ENCODE data around the gene CENPH. TPM values are rescaled to one million over a fixed set of nuclear protein-coding genes. Genes with fewer than 3 reads are reported as not detected.

The CENPH gene
- total and polyA plus RNA-seq, 2 of the 8 experiments (the other 6 are each of a cell fraction or from before 2014, with no cell fraction given): 69.0 to 82.8 TPM

- H2BK20ac ChIP-seq (ENCODE audit: low read length): no peak overlapping the region
- TF ChIP-seq SUZ12 (IDR thresholded peaks at IDR 0.05; ENCODE audit: low read length) (no peak), ZNF274 (IDR thresholded peaks at IDR 0.05; ENCODE audit: borderline replicate concordance, extremely low read depth, low read length) (no peak), SP4 (IDR thresholded peaks at IDR 0.05; ENCODE audit: low read length) (no peak), JUN (IDR thresholded peaks at IDR 0.05; ENCODE audit: low read depth, low read length) (no peak), EGR1 (IDR thresholded peaks at IDR 0.05; ENCODE audit: borderline replicate concordance, low read depth, low read length) (no peak), TCF12 (IDR thresholded peaks at IDR 0.05; ENCODE audit: low read depth, low read length) (no peak), EP300 (IDR thresholded peaks at IDR 0.05; ENCODE audit: borderline replicate concordance in 1 of 2, low read depth in 2 of 2, low read length in 2 of 2) (no peak), CHD2 (IDR thresholded peaks at IDR 0.05; ENCODE audit: low read length) (no peak), E2F6 (IDR thresholded peaks at IDR 0.05) (no peak), KDM1A (IDR thresholded peaks at IDR 0.05; ENCODE audit: borderline replicate concordance, low read length) (no peak), BCL11A (IDR thresholded peaks at IDR 0.05; ENCODE audit: low read depth in 2 of 2, low read length in 2 of 2) (no peak), SAP30 (IDR thresholded peaks at IDR 0.05; ENCODE audit: insufficient read depth, insufficient replicate concordance, low read length) (no peak), TBP (IDR thresholded peaks at IDR 0.05; ENCODE audit: low read depth, low read length) (no peak), MAFK (IDR thresholded peaks at IDR 0.05; ENCODE audit: low read depth, low read length) (no peak)
Observed at GRCh38 chr5:69211200-69211599, 21.8 kb downstream of the CENPH start.

More at GRCh38 chr5:69211200-69211599, 21.8 kb downstream of the CENPH start:
- no peak overlapping the region for H3K14ac ChIP-seq (ENCODE audit: insufficient read length)
- no peak for FAIRE-seq
- no peak overlapping the region for H3K4me2 ChIP-seq (ENCODE audit: insufficient read depth in 1 of 2, low read depth in 2 of 2, low read length in 2 of 2)
- H2AFZ ChIP-seq (ENCODE audit: low read length): no peak overlapping the region
- H3K4ac ChIP-seq (replicated peaks; ENCODE audit: insufficient read length, low read depth, low read length): no peak overlapping the region
- 88% methylated on average over 2 of the region's 2 CpGs; no CpG with 5 or more reads in 1 of the 2 experiments for WGBS, 2 experiments (ENCODE audit: extremely low coverage in 1 of 2, insufficient coverage in 1 of 2, insufficient read length in 1 of 2, insufficient replicate concordance in 2 of 2, low coverage in 1 of 2, low lambda C conversion rate in 2 of 2, missing lambda C conversion rate in 1 of 2)
- no peak overlapping the region for H3K18ac ChIP-seq (ENCODE audit: extremely low read depth, low read length)
- H3K27ac ChIP-seq (ENCODE audit: low read depth, low read length): no peak overlapping the region
- no peak overlapping the region for H2BK15ac ChIP-seq (ENCODE audit: low read length)
- no peak overlapping the region for H2BK12ac ChIP-seq (ENCODE audit: low read depth, low read length)
- CTCF ChIA-PET (ENCODE audit: partially characterized antibody): interaction anchor here (1.2 to 1.7 kb wide), 2 partner anchors 13 to 19 kb away, joined by 4 read pairs; no protein-coding TSS in a partner anchor
- H3K23me2 ChIP-seq (ENCODE audit: low read depth, low read length): no peaks in the 10 kb centered on the region
- H4K20me1 ChIP-seq (replicated peaks in 1 of 2; ENCODE audit: control insufficient read depth in 1 of 2, insufficient read depth in 2 of 2, low read length in 2 of 2): no peaks in the 10 kb centered on the region
- no peak overlapping the region for H4K5ac ChIP-seq (ENCODE audit: insufficient read length, low read depth, low read length)
- H3K27me3 ChIP-seq (replicated peaks in 1 of 4; ENCODE audit: control insufficient read depth in 3 of 4, extremely low read depth in 1 of 4, insufficient read depth in 3 of 4, low read length in 3 of 4): no peaks in the 10 kb centered on the region
- no peak overlapping the region for H3K23ac ChIP-seq (ENCODE audit: insufficient read length)
- POLR2A ChIA-PET (ENCODE audit: partially characterized antibody): interaction anchor here (0.7 to 7.0 kb wide), 8 partner anchors 12 to 45 kb away, joined by 3 to 73 read pairs (median 4); partner anchors contain the start of gene CENPH
- no peak overlapping the region for H2BK5ac ChIP-seq (ENCODE audit: low read depth, low read length)
- H4K8ac ChIP-seq (ENCODE audit: extremely low read depth, insufficient read depth, low read length): no peak overlapping the region
- H4K91ac ChIP-seq (replicated peaks; ENCODE audit: insufficient read length, low read length): no peak overlapping the region
- no peaks in the 10 kb centered on the region for H3K9me3 ChIP-seq (ENCODE audit: insufficient read depth in 2 of 2, low read depth in 1 of 2, low read length in 1 of 2)
- H3K79me2 ChIP-seq (ENCODE audit: control insufficient read depth in 1 of 2, insufficient read depth in 2 of 2, low read length in 2 of 2): no peaks in the 10 kb centered on the region
- DNase-seq (ENCODE audit: low read depth in 1 of 2, low spot score in 2 of 2): no peak
- no peak overlapping the region for H2AK5ac ChIP-seq (ENCODE audit: low read depth, low read length)
- peaks cover 0 to 50% (median 8%) of the 10 kb centered on the region in 4 experiments; a peak in 3 of 8 replicates for H3K36me3 ChIP-seq (ENCODE audit: control insufficient read depth in 2 of 4, insufficient read depth in 4 of 4, low read length in 3 of 4)
- no peak overlapping the region for H3K56ac ChIP-seq (replicated peaks; ENCODE audit: insufficient read length, low read depth, low read length)
- H3K4me3 ChIP-seq (ENCODE audit: extremely low read depth in 1 of 4, insufficient read depth in 2 of 4, low read depth in 3 of 4, low read length in 4 of 4): no peak overlapping the region
- H3K79me1 ChIP-seq (ENCODE audit: low read depth, low read length): no peaks in the 10 kb centered on the region
- no peaks in the 10 kb centered on the region for H3K4me1 ChIP-seq (replicated peaks in 1 of 4; ENCODE audit: control insufficient read depth in 3 of 4, insufficient read depth in 4 of 4, low read length in 3 of 4)
- H2BK120ac ChIP-seq (replicated peaks; ENCODE audit: low read depth, low read length): no peak overlapping the region
- H3K9ac ChIP-seq (replicated peaks in 1 of 4; ENCODE audit: extremely low read depth in 1 of 4, low read depth in 3 of 4, low read length in 3 of 4): no peak overlapping the region

Data from H1 (cell line).